Psoas muscle (tissue), 8 donors: ENCODE results near the gene TMEM101. TPM values are rescaled to one million over a fixed set of nuclear protein-coding genes. Genes with fewer than 3 reads are reported as not detected.
"Not testable (repeated sequence)": the region's sequence is repeated elsewhere in the genome, so short reads cannot be mapped to it uniquely, and the experiment has no call there.

ENCODE experiments used
- ATAC-seq, 4 donors: fragments of 200-7000 bp; cut with Tn5 transposase; one replicate each; pipeline ENCODE4 v1.9.1; 2020; ENCODE audit warnings: moderate library complexity in 3 of 4, mild to moderate bottlenecking in 2 of 4
- DNase-seq, 2 donors: peaks; one replicate each; pipeline ENCODE4 v3.0.0-alpha.2; 2020
- H3K27ac ChIP-seq: fragments of 200-600 bp; one replicate; pipeline ENCODE4 v1.8.0; 2022
- H3K27me3 ChIP-seq, 3 donors: fragments of 200-600 bp in 1 of 3; one replicate each; pipeline versions ENCODE4 v1.6.1 to v1.8.0; 2013 to 2022; ENCODE audit warnings: low read length in 2 of 3, mild to moderate bottlenecking in 2 of 3, moderate library complexity in 1 of 3; ENCODE audit not compliant: insufficient read depth in 3 of 3
- H3K36me3 ChIP-seq, 2 donors: fragments of 200-600 bp in 1 of 2; one replicate each; pipeline versions ENCODE4 v1.6.1 to v1.8.0; 2013 to 2022; ENCODE audit warnings: low read depth in 1 of 2, mild to moderate bottlenecking in 1 of 2, moderate library complexity in 1 of 2; ENCODE audit not compliant: insufficient read depth in 1 of 2
- H3K4me1 ChIP-seq: fragments of 200-600 bp; one replicate; pipeline ENCODE4 v1.8.0; 2022
- H3K4me3 ChIP-seq: fragments of 200-600 bp; one replicate; pipeline ENCODE4 v1.8.0; 2022; ENCODE audit warnings: mild to moderate bottlenecking
- H3K9me3 ChIP-seq: fragments of 200-600 bp; one replicate; pipeline ENCODE4 v1.8.0; 2022
- CTCF ChIP-seq: fragments of 200-600 bp; IDR thresholded peaks from one replicate; pipeline ENCODE4 v1.8.0; 2022; ENCODE audit warnings: antibody characterized with exemption
- WGBS, 3 donors: extraction: QIAGEN DNeasy Blood & Tissue Kit; methylation state at CpG; one replicate each; pipeline versions ENCODE4 v1.1.6 to v1.1.7; 2013; 5-methylcytosine and 5-hydroxymethylcytosine counted together
- intact Hi-C, 2 donors: fragments of 100-400 bp; cut with DNase I; formaldehyde crosslinking; loops; one replicate each; pipeline versions ENCODE4 v1.11.0 to v1.14.2; 2022
- polyA plus RNA-seq, 3 donors: library from polyadenylated mRNA; stranded (reverse); fragments of 200-250 nt; gene quantifications; one replicate each; pipeline ENCODE4 v1.2.3, GENCODE V29; 2013
- total RNA-seq, 4 donors: library from RNA; stranded (reverse); fragmentation: NEBNext Ultra II Directional in 2 of 4; extraction: Animal tissue kit (Norgen Biotek cat#: 25700) in 2 of 4; gene quantifications; one replicate each; pipeline versions ENCODE4 v1.2.1 to v1.2.4, GENCODE V29; 2021 to 2023
- donor health status: healthy with polysubstance abuse.
- donor health status: DM: no; HTN: no; CAD: no; lungs with moderate emphysema.
- donor health status: Bipolar disorder and iron deficiency.
- donor health status: healthy.
- donor health status: DM: yes; HTN: yes; CAD: no.
- donor health status: DM: no; HTN: no; CAD: no.
- donor health status: DM: no; HTN: no; CAD: no.
- donor health status: DM: yes; HTN: yes; CAD: no.

TMEM101 gene
- total and polyA plus RNA-seq, 7 donors = 13.2 to 52.6 (median 22.2) TPM

- intact Hi-C loops = no loop called here
- Histone ChIP-seq H3K27ac (no peak overlapping the region), H3K4me3 (no peak overlapping the region), H3K4me1 (peaks cover 6% of the 10 kb centered on the region), H3K27me3 (peaks cover 0 to 35% (median 5%) of the 10 kb centered on the region in 3 donors), H3K36me3 (no peaks in the 10 kb centered on the region), H3K9me3 (no peaks in the 10 kb centered on the region)
- no peak for TF ChIP-seq CTCF
- no peak for ATAC-seq
- DNase-seq = no peak
- WGBS, 3 donors = 79 to 83% (median 80%) methylated on average over 4 of the region's 4 CpGs
Measured at GRCh38 chr17:43999024-43999423, 15.7 kb downstream of the TMEM101 start.

- Histone ChIP-seq H3K4me1 (peaks cover 6% of the 10 kb centered on the region), H3K9me3 (no peaks in the 10 kb centered on the region), H3K36me3 (no peaks in the 10 kb centered on the region), H3K27ac (no peak overlapping the region), H3K4me3 (no peak overlapping the region), H3K27me3 (peaks cover 0 to 33% (median 4%) of the 10 kb centered on the region in 3 donors)
- intact Hi-C loops = no loop called here
- DNase-seq (no peak), ATAC-seq (no peak)
- TF ChIP-seq CTCF = no peak
- 67 to 77% (median 77%) methylated on average over 3 of the region's 3 CpGs for WGBS, 3 donors
Measured at GRCh38 chr17:43998552-43998951, 16.2 kb downstream of the TMEM101 start.

- H3K4me1 ChIP-seq, H3K27ac ChIP-seq, ATAC-seq, H3K36me3 ChIP-seq, H3K9me3 ChIP-seq, intact Hi-C loops, H3K4me3 ChIP-seq, DNase-seq: not testable (repeated sequence)
- 86 to 92% (median 89%) methylated on average over 5 of the region's 5 CpGs for WGBS, 3 donors
- H3K27me3 ChIP-seq = peaks cover 0 to 30% (median 2%) of the 10 kb centered on the region in 3 donors
Measured at GRCh38 chr17:43997180-43997579, 17.6 kb downstream of the TMEM101 start.

GRCh38 chr17:43995150-43995471, 19.7 kb downstream of the TMEM101 start:
- intact Hi-C loops = loop anchor here in 1 of 2 donors (1.0 kb wide), 1 partner anchor 118 kb away; no protein-coding TSS in a partner anchor
- H3K9me3 ChIP-seq = no peaks in the 10 kb centered on the region
- ATAC-seq (no peak), DNase-seq (no peak)
- H3K36me3 ChIP-seq = no peaks in the 10 kb centered on the region
- TF ChIP-seq CTCF = no peak
- H3K27ac ChIP-seq = no peak overlapping the region
- peaks cover 0 to 23% (median 2%) of the 10 kb centered on the region in 3 donors for H3K27me3 ChIP-seq
- WGBS, 3 donors = 21 to 26% (median 22%) methylated on average over 12 of the region's 12 CpGs
- H3K4me3 ChIP-seq = peak overlapping the region; percentile 52
- H3K4me1 ChIP-seq = peaks cover 6% of the 10 kb centered on the region

- intact Hi-C loops = loop anchor here (1.0 kb wide), 2 partner anchors 50 to 117 kb away; no protein-coding TSS in a partner anchor
- WGBS, 3 donors = 8 to 11% (median 9%) methylated on average over 48 to 52 of the region's 52 CpGs
- H3K27me3 ChIP-seq = peaks cover 0 to 23% (median 2%) of the 10 kb centered on the region in 3 donors
- H3K4me1 ChIP-seq = peaks cover 6% of the 10 kb centered on the region
- no peaks in the 10 kb centered on the region for H3K9me3 ChIP-seq
- DNase-seq (peak; percentile 66 to 82), ATAC-seq (peak; percentile 87 to 96 (median 92))
- TF ChIP-seq CTCF = peak; percentile 91
- no peaks in the 10 kb centered on the region for H3K36me3 ChIP-seq
- H3K4me3 ChIP-seq = peak overlapping the region; percentile 52
- H3K27ac ChIP-seq = no peak overlapping the region
Measured at GRCh38 chr17:43994272-43995149, 20.3 kb downstream of the TMEM101 start.
